HG03097 (cell line): ENCODE results near the gene ATG14.
"Not testable (repeated sequence)": the region's sequence is repeated elsewhere in the genome, so short reads cannot be mapped to it uniquely, and the experiment has no call there.

Source experiments
- ATAC-seq: cut with Tn5 transposase; IDR thresholded peaks from one replicate; pipeline ENCODE4 v1.9.1; 2021; ENCODE audit not compliant: unreplicated experiment, low FRiP score

ATG14 gene

DNA sequence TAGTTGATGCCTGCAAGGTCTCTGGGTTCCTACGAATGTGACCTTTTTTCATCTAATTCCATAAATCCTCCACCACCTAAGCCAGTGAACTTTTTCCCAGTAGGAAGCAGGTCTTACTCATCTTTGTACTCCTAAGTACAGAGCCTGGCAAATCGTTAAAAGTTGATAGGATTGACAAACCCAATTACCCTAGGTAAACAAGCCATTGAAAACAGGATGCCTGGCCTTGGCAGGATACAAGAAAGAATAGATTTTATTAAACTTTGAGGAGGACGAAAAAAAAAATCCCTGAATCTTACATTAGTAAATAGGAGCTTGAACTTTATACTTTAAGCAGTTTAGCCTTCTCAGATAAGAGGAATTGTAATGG is 23.2 kb upstream of the ATG14 start:
- ATAC-seq, result no peak

DNA sequence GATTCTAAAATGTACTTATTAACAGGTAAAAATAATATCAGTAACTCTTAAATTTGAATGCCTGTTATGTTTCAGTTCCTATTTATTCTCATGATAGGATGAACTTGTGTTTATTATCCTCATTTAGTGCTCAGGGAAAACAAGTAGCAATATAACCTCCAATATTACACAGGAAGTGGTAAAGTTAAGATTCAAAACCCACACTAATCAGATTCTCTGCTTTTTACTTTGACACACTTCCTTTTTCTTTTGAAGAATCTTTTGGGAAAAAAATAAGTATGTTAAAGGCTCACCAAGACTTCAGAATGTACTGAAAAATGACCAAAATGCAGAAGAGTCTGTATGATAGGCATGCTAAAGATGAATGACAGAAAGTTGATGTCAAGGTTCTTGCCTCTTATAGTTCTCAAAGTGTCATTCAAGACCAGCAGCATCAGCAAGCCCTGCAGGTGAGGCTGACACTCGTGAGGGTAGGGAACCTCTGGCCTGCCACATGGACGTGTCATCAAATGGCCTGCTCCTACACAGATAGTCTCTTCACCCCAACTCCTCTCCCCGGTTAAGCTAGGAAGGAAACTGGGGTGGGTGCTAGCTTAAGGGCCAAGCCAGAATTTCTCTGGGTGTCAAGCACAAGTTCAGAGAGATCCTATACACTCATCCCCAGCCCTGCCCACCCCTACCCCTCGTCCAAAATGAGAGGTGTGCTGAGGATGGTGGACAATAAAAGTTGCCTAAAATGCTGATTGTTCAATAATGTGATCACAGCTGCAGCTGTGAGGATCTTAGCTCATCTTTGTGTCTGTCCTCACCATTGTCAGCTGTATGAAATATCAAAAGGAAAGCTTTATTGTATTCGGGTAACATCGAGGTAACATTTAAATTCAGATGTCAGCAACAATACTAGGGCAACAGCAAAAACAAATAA is 22.5 kb upstream of the ATG14 start:
- ATAC-seq, result no peak

DNA sequence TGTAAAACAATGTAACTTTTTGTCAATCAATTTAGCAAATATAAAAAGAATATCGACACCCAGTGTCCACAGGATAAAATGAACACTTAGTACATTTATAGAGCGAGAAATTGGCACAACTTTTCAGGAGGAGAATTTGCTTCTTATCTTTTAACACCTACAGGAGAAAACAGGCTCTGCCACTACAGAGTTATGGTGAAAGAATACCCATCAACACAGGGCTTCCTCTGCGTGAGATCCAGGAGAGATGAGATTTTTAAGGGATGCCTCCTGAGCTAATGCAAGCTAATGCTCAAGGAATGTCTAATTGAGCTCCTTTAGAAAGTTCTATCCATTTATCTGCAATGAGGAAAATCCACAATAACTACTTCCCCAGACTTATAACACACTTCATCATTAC is 21.0 kb upstream of the ATG14 start:
- no peak for ATAC-seq

DNA sequence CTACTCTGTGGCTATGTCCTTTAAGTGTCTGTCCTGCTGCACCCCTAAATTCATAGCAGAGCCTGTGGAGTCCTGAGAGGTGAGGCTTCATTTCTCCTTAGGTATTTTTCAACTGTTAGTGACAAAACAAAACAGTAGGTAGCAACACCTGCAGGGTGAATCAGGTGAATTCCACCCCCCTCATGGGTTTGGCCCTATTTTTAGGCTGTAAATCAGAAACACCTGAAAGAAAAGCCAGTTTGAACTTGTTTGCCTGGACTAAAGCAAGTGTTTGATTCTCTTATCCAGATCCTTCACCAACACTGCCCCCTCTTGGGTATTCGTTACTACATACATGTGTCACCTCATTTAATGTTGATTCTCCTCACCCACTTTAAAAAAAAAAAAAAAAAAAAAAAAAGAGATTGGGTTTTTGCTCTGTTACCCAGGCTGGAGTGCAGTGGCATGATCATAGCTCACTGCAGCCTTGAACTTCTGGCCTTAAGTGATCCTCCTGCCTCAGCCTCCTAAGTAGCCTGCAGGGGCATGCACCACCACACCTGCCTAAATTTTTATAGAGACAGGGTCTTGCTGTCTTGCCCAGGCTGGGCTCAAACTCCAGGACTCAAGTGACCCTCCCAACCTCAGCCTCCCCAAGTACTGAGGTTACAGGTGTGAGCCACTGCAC is 18.5 kb upstream of the ATG14 start:
- ATAC-seq, result no peak

DNA sequence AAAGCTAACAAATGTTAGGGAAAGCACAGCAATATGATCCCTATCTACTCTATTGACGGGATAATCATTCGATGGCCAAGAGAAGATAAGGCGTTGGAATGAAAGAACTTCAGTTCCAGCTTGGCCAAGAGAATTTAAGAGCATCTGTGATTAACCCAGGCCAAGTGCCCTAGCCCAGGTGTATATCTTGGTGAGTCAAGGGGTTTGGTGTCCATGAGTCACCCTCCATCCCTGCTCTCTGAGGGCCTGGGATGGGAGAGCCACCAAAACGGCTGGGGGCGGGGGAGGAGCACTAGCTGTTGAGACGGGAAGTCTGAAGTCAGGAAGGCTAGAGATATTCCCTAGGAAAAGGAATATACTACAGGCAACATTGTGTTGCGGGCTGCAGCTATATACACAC is 15.8 kb upstream of the ATG14 start:
- no peak for ATAC-seq

DNA sequence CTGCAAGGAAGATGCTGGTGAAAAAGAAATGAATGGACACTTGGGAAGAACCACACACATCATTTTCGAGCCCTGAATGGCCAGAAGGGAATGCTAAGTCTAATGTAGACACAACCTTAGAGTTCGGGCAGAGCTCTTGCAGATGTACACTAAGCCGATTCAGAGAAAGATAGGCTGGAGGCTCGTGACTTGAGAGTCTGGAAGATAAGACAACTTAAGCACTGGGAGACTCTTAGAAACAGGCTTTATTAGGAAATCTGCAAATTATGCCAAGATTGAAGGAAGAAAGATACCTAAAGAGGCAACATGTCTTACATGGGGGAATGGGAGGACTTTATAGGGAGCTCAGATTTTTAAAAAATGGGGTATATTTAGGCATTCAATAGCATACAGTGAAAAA is 15.3 kb upstream of the ATG14 start:
- no peak for ATAC-seq

DNA sequence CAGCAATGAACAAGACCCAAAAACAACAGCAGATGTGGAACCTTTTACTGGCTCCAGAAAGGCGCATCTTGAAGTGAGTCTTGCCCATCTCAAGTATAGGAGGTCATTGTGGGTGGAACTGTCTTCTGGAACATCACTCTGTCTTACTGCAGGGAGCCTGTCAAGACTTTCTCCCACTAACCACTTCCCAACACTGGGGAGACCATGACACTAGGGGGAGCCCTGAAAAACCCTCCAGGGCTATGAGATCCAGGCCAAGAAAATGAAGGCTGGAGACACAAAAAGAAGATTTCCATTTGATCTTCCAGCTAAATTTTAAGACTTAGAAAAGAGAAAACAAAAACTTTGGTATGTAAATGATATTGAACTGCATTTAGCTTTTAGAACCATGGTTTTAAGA is 13.5 kb upstream of the ATG14 start:
- ATAC-seq, result no peak

DNA sequence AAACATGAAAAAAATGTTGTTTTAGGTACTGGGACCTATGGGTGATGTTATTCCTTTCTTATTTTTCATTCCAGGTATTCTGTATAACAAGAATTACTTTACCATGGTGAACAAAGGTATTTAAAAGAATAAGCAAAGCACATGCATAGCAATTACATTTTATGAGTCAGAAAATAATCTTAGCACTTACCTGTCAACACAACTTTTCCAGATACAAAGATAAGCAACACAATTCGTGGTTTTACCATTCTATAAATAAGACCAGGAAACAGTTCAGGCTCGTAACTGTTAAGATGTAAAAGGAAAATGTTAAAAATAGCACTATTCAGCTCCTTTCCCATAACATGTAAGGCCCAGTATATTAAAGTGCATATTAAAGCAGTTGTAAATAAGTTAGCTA is 12.3 kb upstream of the ATG14 start:
- ATAC-seq, result no peak

DNA sequence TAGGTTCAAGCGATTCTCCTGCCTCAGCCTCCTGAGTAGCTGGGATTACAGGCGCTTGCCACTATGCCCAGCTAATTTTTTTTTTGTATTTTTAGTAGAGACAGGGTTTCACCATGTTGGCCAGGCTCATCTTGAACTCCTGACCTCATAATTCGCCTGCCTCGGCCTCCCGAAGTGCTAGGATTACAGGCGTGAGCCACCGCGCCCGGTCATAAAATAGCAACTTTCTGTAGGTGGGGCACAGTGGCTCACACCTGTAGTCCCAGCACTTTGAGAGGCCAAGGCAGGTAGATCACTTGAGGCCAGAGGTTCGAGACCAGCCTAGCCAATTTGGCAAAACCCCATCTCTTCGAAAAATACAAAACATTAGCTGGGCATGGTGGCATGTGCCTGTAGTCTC is 10.7 kb upstream of the ATG14 start:
- not testable (repeated sequence) for ATAC-seq

DNA sequence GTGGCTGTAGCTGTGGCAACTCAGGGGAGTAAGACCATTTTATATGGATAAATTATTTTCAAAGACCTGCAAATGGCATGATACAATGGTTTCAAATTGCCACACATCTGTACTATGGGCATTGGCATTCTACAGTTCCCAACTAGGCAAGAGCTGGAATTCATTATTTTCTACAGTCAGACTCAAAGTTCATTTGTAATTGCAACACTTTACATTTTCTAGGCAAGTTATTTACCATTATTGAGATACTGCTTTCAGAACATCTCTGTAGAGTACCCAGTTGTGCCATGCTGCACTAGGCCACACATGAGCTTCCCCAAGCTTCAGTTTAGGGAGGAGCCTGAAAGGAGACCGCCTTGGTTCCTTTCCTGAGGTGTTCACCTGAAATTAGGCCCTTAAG is 8.0 kb upstream of the ATG14 start:
- ATAC-seq, result no peak

DNA sequence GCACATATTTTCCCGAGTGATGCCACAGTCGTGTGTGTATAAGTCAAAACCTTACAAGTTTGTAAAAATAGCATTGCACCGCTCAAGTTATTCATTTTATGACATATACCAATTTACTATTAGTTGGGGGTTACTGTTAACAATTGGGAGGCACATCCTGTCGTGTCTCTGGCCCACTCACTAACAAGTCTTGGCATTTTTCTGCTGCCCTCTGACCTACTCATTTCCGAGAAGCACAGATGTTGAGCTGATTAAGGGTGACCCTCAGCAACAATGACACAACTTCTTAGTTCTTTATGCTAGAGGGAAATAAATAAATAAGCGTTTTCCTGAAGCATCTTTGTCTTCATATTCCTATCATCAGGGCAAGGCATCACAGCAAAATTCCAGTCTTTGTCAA is 6.8 kb upstream of the ATG14 start:
- no peak for ATAC-seq

DNA sequence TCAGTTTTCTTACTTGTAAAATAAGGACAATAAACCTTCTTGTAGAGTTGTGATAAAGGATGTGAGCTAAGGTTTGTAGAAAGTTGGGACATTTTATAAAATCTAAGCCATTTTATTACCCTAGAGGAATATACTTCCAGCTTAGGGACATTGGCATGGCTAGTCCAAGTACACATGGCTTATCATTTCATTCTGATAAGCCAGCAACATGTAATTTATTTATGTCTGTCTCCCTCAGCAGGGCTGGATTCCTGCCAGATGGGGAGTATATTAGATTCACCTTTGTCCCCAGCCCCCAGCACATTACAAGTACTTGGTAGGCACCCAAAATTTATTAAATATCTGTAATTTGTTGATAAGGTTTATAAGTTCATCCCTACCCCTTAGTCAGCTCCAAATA is 6.3 kb upstream of the ATG14 start:
- ATAC-seq, result no peak

DNA sequence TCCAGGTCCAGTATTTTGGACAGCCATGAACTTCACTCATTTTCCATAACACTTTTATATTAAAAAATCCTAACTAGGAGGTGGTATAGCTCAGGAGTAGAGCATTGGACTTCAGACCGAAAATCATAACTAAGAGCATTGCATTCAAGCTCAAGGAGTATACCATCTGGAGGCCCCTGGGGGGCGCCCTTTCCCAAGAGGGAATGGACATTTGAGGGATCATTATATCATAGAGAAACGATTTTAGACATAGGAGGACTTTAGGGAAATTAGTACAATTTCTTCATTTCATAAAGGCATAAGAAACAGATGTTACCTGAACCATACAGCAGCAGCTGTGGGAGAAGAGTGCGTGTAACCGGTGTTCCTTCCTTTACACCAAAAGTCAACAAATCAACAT is 5.2 kb upstream of the ATG14 start:
- no peak for ATAC-seq

DNA sequence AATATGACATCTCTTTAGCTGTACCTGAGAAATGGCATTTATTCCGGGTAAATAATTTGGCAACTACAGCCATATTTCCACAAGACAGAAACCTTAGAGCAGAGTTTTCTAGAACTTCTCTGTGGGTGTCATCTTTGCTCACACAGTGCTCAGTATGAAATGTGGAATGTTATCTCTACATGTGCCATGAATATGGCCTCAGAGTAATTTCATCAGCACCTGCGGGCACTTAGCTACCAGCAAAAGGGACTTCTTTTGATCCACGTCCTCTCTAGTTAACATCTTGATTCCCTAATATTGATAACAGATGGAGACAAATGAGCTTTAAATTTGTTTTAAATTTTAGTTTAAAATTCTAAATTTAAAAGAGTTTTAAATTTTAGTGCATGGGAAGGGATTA is 2.9 kb upstream of the ATG14 start:
- ATAC-seq, result no peak

DNA sequence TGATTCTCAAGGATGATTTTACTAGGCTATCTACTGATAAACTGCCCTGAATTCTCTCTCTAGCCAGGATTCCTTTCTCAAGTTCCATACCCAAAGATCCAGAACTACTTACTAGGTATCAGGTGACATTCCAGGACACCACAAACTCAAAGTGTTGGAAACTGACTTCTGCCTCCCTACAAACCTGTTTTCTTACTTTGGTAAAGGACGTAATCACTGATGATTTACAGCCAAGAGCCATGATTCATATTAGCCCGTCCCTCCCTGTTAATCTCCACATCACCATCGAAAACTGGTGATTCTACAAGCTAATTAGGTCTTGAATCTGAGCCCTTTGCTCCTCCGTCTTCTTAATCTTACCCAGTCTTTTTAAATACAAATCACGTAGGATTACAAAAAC is 1.0 kb upstream of the ATG14 start:
- ATAC-seq, result no peak

DNA sequence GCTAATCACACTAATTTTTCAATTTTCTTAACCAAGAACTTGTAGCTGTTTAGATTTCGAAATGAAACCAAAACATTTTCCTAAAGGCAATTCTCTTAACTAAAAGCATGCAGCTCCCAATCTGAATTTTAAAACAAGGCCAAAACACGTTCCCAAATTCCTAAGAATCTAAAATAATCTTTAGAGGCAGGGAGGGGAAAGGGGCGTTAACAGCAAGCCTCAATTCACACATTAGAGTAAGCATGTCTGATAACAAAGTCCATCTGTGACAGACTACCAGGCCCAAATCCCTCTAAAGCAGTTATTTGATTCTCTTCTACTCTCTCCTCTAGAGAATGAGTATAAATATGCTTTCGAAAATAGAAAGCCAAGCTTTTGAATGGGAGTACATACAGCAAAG is 754 bp downstream of the ATG14 start:
- ATAC-seq, result no peak

DNA sequence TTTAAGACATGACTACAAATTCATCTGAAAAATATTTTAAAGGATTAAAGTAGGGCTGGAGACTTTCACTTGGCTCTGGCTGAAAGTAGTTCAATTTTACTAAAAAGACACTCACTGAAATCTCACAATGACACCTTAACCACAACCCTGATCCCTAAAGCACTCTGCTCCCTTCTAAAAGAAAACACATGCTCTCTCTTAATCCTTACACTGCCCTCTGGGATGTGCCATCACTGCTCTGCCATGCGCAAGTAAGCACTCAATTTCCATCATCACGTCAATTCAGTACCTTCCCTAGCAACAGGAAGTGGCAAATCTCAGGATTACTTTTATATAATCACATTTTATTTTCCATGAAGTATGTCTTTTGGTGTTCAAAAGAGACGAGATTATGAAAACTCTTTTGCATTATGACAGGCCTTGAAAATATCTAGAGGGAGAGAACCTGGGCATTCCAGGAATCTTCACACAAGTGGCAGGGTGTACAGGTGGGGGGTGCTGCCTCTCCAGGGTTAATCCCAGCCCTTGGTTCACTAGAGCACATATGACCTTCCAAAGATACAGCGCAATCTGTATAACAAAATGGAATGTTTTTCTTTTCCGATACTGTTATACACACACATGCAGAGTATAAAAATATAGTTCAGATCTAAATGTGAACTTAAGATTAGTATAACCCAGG is 7.3 kb downstream of the ATG14 start:
- ATAC-seq, result no peak

DNA sequence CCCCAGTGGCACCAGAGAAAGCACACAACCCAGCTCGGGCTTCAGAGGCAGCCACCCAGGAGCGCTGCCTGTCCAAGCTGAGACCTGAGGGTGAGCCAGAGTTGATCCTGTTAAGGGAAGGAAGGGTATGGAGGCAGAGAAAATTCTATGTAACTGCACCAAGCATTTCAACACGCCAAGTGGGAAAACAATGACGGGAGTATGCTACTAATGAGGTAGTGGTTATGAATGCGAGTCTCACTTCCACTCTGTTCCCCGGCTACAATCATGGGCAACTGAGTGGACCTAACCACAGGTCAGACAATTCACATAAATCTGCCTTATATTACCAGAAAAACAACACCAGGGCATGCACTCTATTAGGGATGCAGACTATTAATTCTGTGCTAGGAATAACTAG is 9.9 kb downstream of the ATG14 start:
- no peak for ATAC-seq

DNA sequence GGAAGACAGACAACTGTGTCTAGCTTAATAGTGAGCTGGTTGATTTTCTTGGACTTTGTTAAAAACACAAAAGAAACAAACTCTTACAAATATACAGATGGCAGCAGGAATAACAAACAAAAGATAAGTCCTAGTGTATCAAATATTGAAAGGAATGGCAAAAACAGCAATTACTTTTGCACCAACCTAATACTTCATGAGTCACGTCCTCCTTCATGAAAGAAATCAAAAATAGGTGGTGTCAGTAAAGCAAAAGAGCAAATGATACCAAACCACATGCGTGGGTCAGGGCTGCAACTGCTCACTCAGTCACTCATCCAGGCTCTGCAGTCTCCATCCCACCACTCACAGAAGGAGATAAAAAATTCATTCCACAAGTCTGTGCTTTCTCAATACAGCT is 11.8 kb downstream of the ATG14 start:
- no peak for ATAC-seq

DNA sequence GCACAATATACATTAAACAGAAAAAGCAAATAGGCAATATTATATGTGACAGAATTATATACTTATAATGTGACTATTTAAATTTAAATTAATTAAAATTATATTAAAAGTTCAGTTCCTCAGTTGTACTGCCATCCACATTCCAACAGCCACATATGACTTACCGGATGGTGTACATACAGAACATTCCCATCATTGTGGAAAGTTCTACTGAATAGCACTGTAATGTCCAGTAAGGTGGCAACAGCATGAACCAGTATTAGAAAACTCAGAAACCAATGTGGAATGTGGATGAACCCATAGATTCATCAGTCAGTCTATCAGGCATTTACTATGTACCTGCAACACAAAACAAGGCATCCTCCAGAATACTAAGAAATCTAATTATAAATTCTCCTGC is 12.4 kb downstream of the ATG14 start:
- no peak for ATAC-seq

DNA sequence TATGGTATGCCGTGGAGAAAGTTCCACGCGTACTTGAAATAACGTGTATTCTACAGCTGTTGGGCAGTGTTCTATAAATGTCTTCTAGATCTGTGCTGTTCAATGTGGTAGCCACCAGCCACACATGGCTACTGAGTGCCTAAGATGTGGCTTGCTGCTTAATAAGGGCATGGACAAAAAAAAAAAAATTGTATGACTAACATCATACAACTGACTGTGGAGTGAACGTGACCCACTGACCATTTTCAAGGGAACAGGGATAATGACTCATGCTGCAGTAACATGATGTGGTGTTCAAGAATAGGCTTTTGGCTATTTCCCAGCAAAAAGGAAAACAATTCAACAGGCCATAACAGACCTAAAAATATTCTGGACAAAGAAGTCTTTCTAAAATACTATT is 13.0 kb downstream of the ATG14 start:
- no peak for ATAC-seq

DNA sequence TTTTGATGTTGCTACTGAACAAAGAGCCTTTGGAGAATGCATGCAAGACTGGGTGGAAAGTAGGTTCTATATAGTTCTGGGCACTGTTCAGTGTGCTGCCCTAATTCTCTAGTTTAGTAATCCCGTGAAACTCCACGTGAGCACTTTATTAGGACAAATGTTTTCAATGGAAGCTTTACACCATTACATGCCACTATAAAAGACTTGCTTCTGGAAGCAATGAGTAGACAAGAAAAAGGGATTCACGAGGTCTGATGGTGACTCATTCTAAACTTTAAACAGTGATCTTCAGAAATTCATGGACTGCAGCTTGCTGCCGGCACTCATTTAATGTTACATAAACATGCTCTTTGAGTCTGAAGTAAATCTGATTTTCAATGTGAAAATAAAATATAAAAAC is 22.3 kb downstream of the ATG14 start:
- no peak for ATAC-seq
